HL-60 (cell line): ENCODE measurements around the gene AUP1.

Experiments used
- DNase-seq, 2 experiments: peaks; one replicate each; pipeline ENCODE4 v3.0.0-alpha.2; 2010 to 2020; ENCODE audit warnings: low read depth in 1 of 2, low spot score in 1 of 2
- H3K27ac ChIP-seq: fragments of 250-450 bp; sonication (Bioruptor Pico); replicated peaks from 2 replicates; pipeline ENCODE4 v1.5.1; 2020; ENCODE audit warnings: mild to moderate bottlenecking, moderate library complexity
- H3K27me3 ChIP-seq: fragments of 250-450 bp; sonication (Bioruptor Pico); 2 replicates; pipeline ENCODE4 v1.5.1; 2021; ENCODE audit warnings: mild to moderate bottlenecking, moderate library complexity; ENCODE audit not compliant: insufficient read depth, poor library complexity, severe bottlenecking
- H3K4me3 ChIP-seq: replicated peaks from 2 replicates; pipeline ENCODE4 v1.5.1; 2011; ENCODE audit warnings: mild to moderate bottlenecking, control low read depth, low read length; ENCODE audit not compliant: insufficient read depth
- CTCF ChIP-seq: IDR thresholded peaks from one replicate; pipeline ENCODE4 v1.5.1; 2011; ENCODE audit warnings: low read length, control low read depth, inconsistent platforms; ENCODE audit not compliant: insufficient read depth
- GABPA ChIP-seq: IDR thresholded peaks from 2 replicates; pipeline ENCODE4 v1.6.1; 2012; ENCODE audit warnings: low read depth
- POLR2AphosphoS5 ChIP-seq: IDR thresholded peaks from 2 replicates; pipeline ENCODE4 v1.6.1; 2012; ENCODE audit warnings: low read depth
- SPI1 ChIP-seq: IDR thresholded peaks from 2 replicates; pipeline ENCODE4 v1.6.1; 2012; ENCODE audit warnings: low read depth, mild to moderate bottlenecking, borderline replicate concordance
- TF ChIP-seq, protein P1 (sequence below): IDR thresholded peaks from 2 replicates; pipeline ENCODE4 v1.6.1; 2012; ENCODE audit warnings: low read depth; ENCODE audit not compliant: insufficient replicate concordance

The AUP1 gene

GRCh38 chr2:74526649-74527230 lies 2.8 kb downstream of the AUP1 start:
- no peak overlapping the region for H3K27ac ChIP-seq
- DNase-seq = no peak
- no peaks in the 10 kb centered on the region for H3K27me3 ChIP-seq
- TF ChIP-seq GABPA (no peak), CTCF (no peak), SPI1 (no peak)
- TF ChIP-seq, protein P1, sequence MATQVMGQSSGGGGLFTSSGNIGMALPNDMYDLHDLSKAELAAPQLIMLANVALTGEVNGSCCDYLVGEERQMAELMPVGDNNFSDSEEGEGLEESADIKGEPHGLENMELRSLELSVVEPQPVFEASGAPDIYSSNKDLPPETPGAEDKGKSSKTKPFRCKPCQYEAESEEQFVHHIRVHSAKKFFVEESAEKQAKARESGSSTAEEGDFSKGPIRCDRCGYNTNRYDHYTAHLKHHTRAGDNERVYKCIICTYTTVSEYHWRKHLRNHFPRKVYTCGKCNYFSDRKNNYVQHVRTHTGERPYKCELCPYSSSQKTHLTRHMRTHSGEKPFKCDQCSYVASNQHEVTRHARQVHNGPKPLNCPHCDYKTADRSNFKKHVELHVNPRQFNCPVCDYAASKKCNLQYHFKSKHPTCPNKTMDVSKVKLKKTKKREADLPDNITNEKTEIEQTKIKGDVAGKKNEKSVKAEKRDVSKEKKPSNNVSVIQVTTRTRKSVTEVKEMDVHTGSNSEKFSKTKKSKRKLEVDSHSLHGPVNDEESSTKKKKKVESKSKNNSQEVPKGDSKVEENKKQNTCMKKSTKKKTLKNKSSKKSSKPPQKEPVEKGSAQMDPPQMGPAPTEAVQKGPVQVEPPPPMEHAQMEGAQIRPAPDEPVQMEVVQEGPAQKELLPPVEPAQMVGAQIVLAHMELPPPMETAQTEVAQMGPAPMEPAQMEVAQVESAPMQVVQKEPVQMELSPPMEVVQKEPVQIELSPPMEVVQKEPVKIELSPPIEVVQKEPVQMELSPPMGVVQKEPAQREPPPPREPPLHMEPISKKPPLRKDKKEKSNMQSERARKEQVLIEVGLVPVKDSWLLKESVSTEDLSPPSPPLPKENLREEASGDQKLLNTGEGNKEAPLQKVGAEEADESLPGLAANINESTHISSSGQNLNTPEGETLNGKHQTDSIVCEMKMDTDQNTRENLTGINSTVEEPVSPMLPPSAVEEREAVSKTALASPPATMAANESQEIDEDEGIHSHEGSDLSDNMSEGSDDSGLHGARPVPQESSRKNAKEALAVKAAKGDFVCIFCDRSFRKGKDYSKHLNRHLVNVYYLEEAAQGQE = no peak
- H3K4me3 ChIP-seq = no peak overlapping the region

DNA sequence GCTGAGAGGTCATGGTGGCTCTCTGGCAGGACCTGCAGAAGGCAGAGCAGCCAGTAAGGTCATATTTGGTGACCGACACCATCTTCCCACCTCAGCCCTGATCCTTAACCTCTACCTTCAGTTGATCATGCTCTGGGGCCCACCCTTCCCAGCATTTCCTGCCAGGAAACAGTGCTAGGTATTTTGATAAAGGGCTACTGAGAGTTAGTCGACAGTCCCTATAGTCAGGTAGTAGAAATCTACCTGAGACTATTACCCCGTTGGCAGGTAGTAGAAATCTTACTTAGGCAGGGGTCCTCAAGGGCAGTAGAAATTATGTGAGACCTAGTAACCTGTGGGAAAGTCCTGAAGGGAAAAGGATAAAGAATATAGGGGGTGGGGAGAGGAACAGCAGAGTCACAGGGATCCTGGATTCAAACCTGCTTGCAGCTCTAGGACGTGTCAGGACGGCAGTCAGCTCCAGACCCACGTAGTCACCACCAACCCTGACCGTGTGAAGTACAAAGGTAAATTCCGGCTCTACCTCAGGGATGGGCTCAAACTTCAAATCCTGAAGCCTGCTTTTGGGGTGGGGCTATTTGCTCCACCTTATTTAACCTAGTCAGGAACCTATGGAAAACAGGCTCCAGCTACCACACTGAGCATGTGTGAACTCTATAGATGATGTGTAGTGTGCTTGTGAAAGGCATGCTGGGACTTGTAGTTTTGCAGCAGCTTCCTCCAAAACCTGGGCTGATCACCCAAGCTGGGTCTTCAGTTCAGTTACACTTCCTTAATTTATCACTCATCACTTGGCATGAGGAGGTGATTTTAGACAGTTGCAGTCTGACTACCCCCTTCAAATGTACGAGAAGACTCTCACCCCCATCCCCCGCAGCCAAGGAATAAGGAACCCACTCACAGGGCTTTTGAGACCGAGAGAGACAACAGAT lies 3.5 kb downstream of the AUP1 start, which contains the start of gene DQX1:
Gene DQX1, minus strand, starts transcription at position 515 of the 932 bp plus-strand sequence. Its CDS starts 502 bp downstream, at position 13.
- TF ChIP-seq, protein P1 = no peak
- peak; percentile 37; the same call in 1 of the 2 replicates for TF ChIP-seq POLR2AphosphoS5
- TF ChIP-seq CTCF = no peak
- TF ChIP-seq SPI1 = peak; percentile 91
- TF ChIP-seq GABPA = no peak
- H3K27ac ChIP-seq = no peak within 1 kb of the TSS

DNA sequence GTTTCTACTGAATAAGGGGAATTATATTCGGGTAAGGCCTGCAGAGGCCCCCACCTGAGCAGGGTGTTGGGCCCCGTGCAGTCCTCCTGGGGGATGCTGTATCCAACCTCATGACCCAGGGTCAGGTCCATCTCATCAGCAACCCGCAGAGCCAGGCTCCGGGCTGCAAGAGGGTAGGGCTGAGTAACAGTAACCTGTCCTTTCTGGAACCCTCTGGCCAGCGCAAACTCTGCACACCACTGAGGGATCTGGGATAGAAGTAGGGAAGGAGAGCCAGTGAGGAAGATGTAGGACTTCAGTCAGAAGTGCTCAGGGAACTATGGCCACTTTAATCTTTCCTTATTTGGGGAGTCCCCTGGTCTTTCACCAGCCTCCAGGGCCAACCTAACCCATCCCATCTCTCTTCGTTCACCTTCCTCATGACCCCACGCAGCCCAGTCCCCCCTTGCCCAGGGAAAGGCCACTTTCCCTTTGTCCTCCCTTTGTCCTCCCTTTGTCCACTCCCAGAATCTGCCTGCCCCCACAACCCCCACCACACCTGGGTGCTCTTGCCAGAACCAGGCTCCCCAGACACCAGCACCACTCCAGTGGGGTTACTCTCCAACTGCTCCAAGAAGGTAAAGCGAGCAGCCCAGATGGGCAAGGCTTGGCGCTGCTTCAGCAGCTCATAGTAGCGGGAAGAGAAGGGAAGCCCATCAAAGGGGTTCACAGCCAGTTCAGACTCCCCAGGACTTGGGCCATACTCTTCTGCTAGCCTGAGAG lies 4.4 kb downstream of the AUP1 start:
- no peak for DNase-seq
- TF ChIP-seq CTCF (no peak), POLR2AphosphoS5 (no peak), GABPA (no peak), SPI1 (no peak)
- TF ChIP-seq, protein P1 = no peak
- no peak overlapping the region for H3K4me3 ChIP-seq

More for the DNA sequence above, 3.5 kb downstream of the AUP1 start, which contains the start of gene DQX1:
- H3K27me3 ChIP-seq = no peaks in the 10 kb centered on the region
- peak; percentile 59 to 81 for DNase-seq
- no peak within 1 kb of the TSS for H3K4me3 ChIP-seq

More for the DNA sequence above, 4.4 kb downstream of the AUP1 start:
- H3K27ac ChIP-seq = no peak overlapping the region
- no peaks in the 10 kb centered on the region for H3K27me3 ChIP-seq
